Activated CD8-positive, alpha-beta T cell treated with anti-CD3 and anti-CD28 coated beads for 36 hours (primary cell): ENCODE results near the gene DPH7. TPM values are rescaled to one million over a fixed set of nuclear protein-coding genes. Genes with fewer than 3 reads are reported as not detected.

Experiments used
- ATAC-seq: fragments of 200-7000 bp; cut with Tn5 transposase; one replicate; pipeline ENCODE4 v1.10.0; 2021; ENCODE audit warnings: mild to moderate bottlenecking, moderate library complexity
- CTCF ChIA-PET: fragments of 350-600 bp; sonication (Branson Sonifier 250); formaldehyde crosslinking; loops from one replicate; lab custom pipeline; 2021; ENCODE audit warnings: antibody characterized with exemption; lab: Charles Lee
- POLR2A ChIA-PET: fragments of 350-600 bp; sonication (Branson Sonifier 250); formaldehyde crosslinking; loops from one replicate; lab custom pipeline; 2021; ENCODE audit warnings: antibody characterized with exemption; lab: Charles Lee
- DNase-seq: peaks from one replicate; pipeline ENCODE4 v3.0.0-alpha.2; 2020
- H3K27ac Mint-ChIP-seq: one replicate; pipeline ENCODE4 v1.8.0; 2021; ENCODE audit warnings: mild to moderate bottlenecking, mixed read lengths
- H3K27me3 Mint-ChIP-seq: one replicate; pipeline ENCODE4 v1.8.0; 2021; ENCODE audit warnings: mixed read lengths
- H3K36me3 Mint-ChIP-seq: one replicate; pipeline ENCODE4 v1.8.0; 2021; ENCODE audit warnings: low read depth, mixed read lengths
- H3K4me1 Mint-ChIP-seq: one replicate; pipeline ENCODE4 v1.8.0; 2021; ENCODE audit warnings: low read depth, mixed read lengths
- H3K4me3 Mint-ChIP-seq: one replicate; pipeline ENCODE4 v1.8.0; 2021; ENCODE audit warnings: mild to moderate bottlenecking, moderate library complexity, mixed read lengths
- H3K9me3 Mint-ChIP-seq: one replicate; pipeline ENCODE4 v1.8.0; 2021; ENCODE audit warnings: mixed read lengths
- intact Hi-C: fragments of 100-400 bp; cut with micrococcal nuclease; formaldehyde crosslinking; loops from one replicate; pipeline ENCODE4 v1.10.0; 2022
- total RNA-seq, 2 experiments: library from RNA; stranded (reverse); gene quantifications; one replicate each; pipeline ENCODE4 v1.2.3, GENCODE V29; 2021
- TF ChIP-seq, protein P1 (sequence below): fragments of 200-600 bp; IDR thresholded peaks from one replicate; pipeline ENCODE4 v1.8.0; 2022; ENCODE audit warnings: antibody characterized with exemption, mild to moderate bottlenecking

The DPH7 gene
- total RNA-seq, 2 experiments from 2014 or later: 33.7 to 35.0 TPM

DNA sequence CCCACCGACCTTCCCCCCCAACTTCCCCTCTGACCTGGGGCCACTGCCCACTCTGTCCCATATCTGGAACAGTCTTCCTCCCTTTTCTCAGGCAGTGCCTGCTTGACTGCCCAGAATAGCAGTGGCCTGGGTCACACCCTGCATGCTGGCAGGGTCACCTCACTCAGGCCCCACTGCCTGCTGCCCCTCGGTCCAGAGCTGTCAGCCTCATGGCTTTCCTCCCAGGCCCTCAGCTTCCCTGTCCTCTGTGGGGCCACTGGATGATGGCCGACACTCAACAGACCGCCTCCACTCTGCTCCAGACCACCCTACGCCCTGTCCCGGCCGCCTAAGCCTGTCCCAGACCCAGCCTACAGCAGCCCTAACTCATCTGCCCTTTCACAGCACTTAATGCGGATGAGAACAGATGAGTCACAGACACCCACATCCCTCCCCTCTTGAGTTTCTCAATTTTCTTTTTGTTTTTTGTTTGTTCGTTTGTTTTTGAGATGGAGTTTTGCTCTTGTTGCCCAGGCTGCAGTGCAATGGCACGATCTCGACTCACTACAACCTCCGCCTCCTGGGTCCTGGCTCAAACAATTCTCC, 34.5 kb downstream of the DPH7 start:
- CTCF ChIA-PET: interaction anchor here (1.5 to 2.5 kb wide), 2 partner anchors 9 to 19 kb away, joined by 4 to 12 read pairs; no protein-coding TSS in a partner anchor

DNA sequence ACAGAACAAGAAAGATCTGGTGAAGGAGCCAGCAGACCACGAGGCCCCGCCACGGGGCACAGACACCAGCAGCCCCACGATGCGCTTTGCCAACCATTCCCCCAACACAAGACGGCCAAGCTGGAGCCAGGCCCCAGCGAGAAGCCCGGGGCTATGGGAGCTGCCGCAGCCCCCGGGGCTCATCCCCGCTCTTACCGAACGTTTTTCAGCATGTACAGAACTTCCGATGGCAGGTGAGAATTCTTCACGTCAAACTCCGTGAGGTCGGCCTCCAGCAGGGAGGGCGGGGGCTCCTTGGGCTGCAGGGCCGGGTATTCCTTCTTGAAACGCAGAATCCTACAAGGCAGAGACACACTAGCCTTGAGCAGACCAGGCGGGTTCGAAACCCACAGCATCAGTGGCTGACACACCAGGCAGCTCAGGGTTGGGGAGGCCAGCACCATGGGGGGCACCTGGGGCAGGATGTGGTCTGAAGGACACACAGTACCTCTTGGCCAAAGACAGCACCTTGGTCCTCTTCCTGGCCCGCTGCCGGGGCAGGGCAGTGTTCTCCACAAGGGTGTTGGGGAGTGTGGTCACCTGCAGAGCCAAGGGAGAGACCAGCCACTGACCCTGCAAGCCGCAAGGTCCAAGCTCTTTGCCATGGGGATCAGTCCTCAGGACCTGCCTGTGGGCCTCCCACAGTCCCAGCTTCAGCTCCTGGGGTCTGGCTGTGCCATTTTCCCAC, 35.3 kb downstream of the DPH7 start:
- no peaks in the 10 kb centered on the region for H3K27me3 Mint-ChIP-seq
- no peak overlapping the region for H3K4me3 Mint-ChIP-seq
- H3K36me3 Mint-ChIP-seq: no peaks in the 10 kb centered on the region
- TF ChIP-seq, protein P1, sequence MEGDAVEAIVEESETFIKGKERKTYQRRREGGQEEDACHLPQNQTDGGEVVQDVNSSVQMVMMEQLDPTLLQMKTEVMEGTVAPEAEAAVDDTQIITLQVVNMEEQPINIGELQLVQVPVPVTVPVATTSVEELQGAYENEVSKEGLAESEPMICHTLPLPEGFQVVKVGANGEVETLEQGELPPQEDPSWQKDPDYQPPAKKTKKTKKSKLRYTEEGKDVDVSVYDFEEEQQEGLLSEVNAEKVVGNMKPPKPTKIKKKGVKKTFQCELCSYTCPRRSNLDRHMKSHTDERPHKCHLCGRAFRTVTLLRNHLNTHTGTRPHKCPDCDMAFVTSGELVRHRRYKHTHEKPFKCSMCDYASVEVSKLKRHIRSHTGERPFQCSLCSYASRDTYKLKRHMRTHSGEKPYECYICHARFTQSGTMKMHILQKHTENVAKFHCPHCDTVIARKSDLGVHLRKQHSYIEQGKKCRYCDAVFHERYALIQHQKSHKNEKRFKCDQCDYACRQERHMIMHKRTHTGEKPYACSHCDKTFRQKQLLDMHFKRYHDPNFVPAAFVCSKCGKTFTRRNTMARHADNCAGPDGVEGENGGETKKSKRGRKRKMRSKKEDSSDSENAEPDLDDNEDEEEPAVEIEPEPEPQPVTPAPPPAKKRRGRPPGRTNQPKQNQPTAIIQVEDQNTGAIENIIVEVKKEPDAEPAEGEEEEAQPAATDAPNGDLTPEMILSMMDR: no peak
- intact Hi-C loops: no loop called here
- no peak for DNase-seq
- ATAC-seq: no peak
- peaks cover 3% of the 10 kb centered on the region for H3K4me1 Mint-ChIP-seq
- no peaks in the 10 kb centered on the region for H3K9me3 Mint-ChIP-seq
- ChIA-PET POLR2A (interaction anchor here (0.7 kb wide), 1 partner anchor 36 kb away, joined by 3 read pairs; no protein-coding TSS in a partner anchor), CTCF (interaction anchor here (0.6 to 1.0 kb wide), 2 partner anchors 8 to 105 kb away, joined by 3 to 4 read pairs; no protein-coding TSS in a partner anchor)
- H3K27ac Mint-ChIP-seq: no peak overlapping the region

More for the DNA sequence above, 34.5 kb downstream of the DPH7 start:
- ATAC-seq (peak; percentile 61), DNase-seq (no peak)
- TF ChIP-seq, protein P1: no peak
- Mint-ChIP-seq H3K4me3 (no peak overlapping the region), H3K36me3 (no peaks in the 10 kb centered on the region), H3K4me1 (peaks cover 3% of the 10 kb centered on the region), H3K27ac (no peak overlapping the region), H3K9me3 (no peaks in the 10 kb centered on the region), H3K27me3 (no peaks in the 10 kb centered on the region)
- intact Hi-C loops: no loop called here
- POLR2A ChIA-PET: interaction anchor here (0.7 to 1.2 kb wide), 2 partner anchors 74 to 136 kb away, joined by 3 read pairs; partner anchors contain the start of gene EHMT1

DNA sequence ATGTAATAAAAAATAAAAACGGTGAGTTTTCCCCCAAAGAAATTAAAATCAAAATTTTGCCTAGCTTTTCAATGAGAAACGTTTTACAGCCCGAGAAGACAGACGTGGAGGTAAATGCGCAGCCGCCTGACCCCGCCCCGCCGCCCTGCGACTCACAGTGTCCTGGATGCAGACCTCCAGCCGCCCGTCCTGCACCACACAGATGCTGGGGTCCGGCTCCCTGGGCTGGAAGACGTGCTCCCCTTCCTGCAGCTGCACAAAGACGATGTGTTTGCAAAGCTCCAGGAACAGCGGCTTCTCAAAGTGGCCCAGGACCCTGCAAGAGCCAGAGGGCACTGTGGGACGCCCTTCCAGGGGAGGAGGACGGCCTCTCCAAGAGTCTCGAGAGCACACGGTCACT, 36.2 kb downstream of the DPH7 start:
- Mint-ChIP-seq H3K36me3 (peaks cover 3% of the 10 kb centered on the region), H3K9me3 (peaks cover 2% of the 10 kb centered on the region), H3K4me3 (no peak overlapping the region), H3K4me1 (peaks cover 5% of the 10 kb centered on the region), H3K27ac (no peak overlapping the region), H3K27me3 (no peaks in the 10 kb centered on the region)
- ChIA-PET CTCF (interaction anchor here (1.1 kb wide), 1 partner anchor 53 kb away, joined by 3 read pairs; no protein-coding TSS in a partner anchor), POLR2A (no interaction called here)
- intact Hi-C loops: no loop called here
- no peak for ATAC-seq
- TF ChIP-seq, protein P1: no peak
- no peak for DNase-seq

DNA sequence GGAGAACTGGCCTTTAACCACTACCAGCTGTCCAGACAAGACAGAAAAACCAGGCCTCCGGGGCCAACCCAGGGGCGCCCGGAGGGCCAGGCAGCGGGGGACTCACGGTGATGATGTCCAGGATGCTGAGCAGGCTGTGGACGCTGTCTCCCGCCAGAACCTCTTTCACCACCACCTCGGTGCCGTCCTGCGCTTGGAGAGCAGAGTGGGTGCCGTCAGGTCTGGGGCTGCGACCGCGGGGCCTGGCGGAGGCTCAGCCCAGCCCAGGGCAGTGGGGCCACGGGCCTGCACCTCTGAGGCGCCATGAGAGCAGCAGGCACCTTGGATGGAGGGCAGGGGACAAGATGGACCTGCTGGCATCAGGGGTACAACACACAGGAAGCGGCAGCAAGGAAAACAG, 38.2 kb downstream of the DPH7 start:
- peaks cover 17% of the 10 kb centered on the region for H3K36me3 Mint-ChIP-seq
- no peaks in the 10 kb centered on the region for H3K27me3 Mint-ChIP-seq
- CTCF ChIA-PET: interaction anchor here (0.9 to 1.5 kb wide), 2 partner anchors 12 to 254 kb away, joined by 3 read pairs; partner anchors contain the start of gene MRPL41
- DNase-seq: no peak
- intact Hi-C loops: no loop called here
- peaks cover 11% of the 10 kb centered on the region for H3K9me3 Mint-ChIP-seq
- H3K4me3 Mint-ChIP-seq: no peak overlapping the region
- TF ChIP-seq, protein P1: no peak
- no peak overlapping the region for H3K27ac Mint-ChIP-seq
- H3K4me1 Mint-ChIP-seq: peaks cover 18% of the 10 kb centered on the region
- POLR2A ChIA-PET: interaction anchor here (0.5 kb wide), 1 partner anchor 117 kb away, joined by 3 read pairs; the partner anchor contains the start of genes EXD3 and NOXA1
- ATAC-seq: no peak
